GDM1 (cell line): ENCODE data around the gene POMC.
"Not testable (repeated sequence)": the region's sequence is repeated elsewhere in the genome, so short reads cannot be mapped to it uniquely, and the experiment has no call there.

ENCODE experiments used
- DNase-seq: peaks from one replicate; lab custom pipeline; 2025; lab: John Stamatoyannopoulos, UW

POMC gene

DNA sequence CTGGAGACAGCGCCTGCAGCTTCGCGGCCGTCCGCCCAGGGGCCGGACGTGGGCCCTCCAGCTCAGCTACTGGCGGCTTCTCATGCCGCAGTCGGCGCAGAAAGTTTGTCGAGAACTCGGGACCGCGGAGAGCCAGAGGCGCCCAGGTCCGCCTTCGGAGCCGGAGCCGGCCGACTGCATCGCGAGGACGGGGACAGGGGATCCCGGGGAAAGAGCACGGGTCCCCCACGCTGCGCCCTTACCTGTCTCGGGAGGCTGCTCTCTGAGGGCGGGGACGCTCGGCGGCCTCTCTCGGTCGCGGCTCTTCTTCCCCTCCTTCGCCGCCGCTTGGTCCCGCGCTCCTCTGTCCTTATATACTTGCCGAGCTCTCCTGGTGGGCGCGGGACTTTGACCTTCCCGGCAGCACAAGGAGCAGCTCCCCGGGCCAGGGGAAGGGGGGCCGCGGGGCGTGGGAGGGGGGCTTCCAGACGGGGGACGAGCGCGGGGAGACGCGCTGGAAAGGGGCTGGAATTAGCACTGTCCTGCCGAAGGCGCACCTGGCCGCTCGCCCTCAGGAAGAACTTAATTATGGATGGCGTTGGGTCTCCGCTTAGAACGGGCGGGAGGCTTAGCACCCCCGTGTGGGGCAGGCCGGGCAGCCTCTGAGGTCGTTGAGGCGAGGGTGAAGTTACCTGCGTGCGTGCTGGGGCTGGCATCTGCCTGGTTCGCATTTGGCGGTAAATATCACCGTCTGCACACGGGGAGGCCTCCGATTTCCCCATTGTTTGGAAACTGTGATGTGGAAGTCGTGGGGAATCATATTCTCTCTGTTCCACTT lies at the start of gene POMC:
Gene POMC (minus strand): TSS at position 325 of the 817 bp plus-strand sequence. CDS start 3,808 bp downstream, outside the sequence.
- DNase-seq = no peak

DNA sequence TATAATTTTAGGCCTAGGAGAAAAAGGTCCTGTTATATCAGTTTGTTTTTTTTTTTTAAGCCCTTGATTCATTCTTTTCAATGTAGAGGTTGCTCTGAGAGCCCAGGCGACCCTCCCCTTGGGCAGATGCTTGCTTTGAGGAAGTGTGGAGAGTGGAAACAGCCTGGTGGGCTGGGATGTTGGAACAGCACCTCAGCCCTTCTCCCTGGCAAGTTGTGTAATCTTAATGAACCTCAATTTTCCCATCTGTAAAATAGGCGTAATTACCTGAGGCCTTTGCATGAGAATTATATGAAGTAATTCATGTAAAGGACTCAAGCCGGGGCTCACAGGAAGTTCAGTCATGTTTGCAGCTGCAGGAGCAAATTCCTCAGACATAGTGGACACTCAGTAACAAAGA lies 49.7 kb upstream of the POMC start:
- DNase-seq = no peak

DNA sequence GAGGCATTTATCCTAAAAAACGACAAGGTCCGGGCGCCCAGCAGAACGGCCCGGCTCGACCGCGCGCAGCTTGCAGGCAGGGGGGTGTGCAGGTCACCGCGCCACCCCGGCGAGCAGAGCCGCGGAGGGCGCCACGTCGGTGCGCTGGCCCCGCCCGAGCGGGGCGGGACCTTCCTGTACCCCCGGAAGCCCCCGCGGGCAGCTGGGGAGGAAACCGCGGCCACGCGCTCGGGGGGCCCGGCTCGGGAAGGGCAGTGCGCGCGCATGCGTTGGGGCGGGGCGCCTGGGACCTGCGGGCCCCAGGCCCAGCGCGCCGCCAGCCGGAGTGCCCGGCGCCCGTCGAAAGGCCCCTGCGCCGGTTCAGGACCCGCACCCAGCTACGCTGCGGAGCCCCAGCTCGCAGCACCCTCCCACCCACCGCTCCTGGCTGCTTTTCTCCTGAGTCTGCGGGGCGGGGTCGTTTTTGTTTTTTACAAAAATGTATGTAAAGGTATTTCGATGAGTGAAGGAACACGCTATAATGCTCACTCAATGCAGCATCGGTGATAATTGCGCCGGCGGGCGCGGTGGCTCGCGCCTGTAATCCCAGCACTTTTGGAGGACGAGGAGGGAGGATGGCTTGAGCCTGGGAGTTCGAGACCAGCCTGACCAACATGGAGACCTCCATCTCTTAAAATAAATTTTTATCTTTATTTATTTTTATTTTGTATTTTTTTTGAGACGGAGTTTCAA lies 47.7 kb upstream of the POMC start:
- DNase-seq = no peak

DNA sequence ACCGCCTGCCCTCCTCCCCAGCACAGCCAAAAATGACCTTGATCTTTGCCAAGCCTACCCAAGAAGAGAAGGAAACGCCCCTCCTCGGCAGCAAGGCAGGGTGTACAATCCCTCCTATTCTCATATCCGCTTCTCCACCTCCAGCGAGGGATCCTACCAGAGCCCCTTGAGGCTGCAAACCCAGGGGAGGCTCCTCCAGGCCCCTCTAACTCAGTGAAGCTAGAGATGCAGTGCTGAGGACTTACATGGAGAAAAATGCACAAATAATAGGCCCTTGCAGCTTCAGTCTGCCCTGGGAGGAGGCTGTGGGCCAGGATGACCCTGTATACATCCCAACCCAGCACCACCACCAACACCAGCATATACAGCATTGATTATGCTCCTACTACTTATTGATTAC lies 46.9 kb upstream of the POMC start:
- no peak for DNase-seq

DNA sequence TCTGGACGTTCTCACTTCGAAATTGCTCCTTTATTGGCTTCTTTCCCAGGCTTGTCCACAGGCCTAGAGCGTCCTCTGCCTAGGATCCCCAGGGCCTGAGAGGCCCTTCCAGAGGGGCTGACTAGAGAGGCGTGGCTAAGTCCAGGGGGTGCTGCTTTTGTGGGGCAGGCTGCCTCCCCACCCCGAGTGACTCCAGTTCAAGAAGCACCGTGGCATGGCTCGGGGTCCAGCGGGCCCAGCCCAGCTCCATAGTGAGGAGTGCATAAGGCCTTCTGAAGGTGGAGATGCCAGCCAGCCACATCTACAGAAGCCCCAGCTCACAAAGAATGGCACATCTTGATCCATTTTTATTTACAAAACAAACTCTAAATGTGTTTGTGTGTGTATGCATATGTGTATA lies 44.8 kb upstream of the POMC start:
- no peak for DNase-seq

DNA sequence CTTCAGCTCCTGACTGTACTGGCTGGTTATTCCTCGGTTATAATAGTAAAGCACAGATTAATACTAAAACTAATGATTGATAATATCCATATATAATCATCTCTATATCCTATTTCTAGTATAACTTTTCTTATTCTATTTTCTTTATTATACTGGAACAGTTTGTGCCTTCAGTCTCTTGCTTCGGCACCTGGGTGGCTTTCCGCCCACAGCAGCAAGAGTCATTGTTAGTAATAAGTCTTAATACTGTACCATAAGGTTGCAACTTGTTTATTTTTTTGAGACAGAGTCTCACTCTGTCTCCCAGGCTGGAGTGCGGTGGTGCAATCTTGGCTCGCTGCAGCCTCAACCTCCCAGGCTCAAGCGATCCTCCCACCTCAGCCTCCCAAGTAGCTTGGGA lies 42.5 kb upstream of the POMC start:
- not testable (repeated sequence) for DNase-seq

DNA sequence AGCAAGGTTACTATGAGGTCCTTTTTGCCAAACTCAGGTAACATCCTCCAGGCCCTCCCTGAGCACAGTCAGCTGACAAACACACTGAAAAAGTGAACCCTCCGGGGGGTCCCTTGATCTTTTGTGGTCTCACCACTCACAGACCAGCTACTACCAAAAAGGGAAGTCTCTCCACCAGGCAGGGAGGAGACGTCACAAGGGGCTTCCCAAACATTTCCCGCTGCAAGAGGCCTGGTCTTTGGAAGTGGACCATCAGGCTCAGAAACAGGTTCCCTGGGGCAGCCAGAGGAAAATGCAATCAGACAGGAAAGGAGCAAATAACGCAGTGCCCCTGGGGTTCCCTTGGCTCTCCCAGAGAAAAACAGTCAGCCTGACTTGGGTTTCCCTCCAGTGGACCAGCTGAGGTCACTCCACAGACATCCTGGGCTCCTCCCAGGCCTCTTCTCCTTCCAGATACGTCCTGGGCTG lies 38.7 kb upstream of the POMC start:
- peak; percentile 21 for DNase-seq

DNA sequence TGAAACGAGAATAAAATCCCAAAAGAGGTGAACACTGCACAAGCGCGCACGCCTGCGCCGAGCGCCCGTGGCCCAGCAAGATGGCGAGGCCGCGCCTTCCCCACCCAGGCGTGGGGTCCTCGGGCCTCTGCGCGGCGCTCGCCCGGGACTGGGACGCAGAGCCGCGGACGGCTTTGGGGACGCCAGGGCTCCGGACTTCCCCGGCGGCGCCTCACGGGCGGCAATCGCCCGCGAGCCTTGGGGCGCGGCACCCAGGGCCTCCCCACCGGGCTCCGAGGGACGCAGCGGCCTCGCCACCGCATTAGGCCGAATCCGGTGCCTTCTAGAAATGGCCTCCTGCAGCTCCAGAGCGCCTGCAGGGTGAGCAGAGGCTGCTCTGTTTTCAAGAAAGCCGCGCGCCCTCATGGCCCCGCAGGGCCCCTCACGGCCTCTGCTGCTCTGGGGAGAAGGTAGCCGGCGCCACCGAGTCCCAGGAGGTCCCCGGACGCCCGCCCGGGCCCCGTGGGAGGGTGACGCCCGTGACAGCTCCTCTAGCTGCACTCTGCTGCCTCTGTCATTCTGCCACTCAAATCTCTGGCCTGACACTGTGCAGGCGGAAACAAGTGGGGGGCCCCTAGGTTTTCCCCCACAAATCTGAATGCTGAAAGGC lies 35.9 kb upstream of the POMC start:
- DNase-seq = no peak

DNA sequence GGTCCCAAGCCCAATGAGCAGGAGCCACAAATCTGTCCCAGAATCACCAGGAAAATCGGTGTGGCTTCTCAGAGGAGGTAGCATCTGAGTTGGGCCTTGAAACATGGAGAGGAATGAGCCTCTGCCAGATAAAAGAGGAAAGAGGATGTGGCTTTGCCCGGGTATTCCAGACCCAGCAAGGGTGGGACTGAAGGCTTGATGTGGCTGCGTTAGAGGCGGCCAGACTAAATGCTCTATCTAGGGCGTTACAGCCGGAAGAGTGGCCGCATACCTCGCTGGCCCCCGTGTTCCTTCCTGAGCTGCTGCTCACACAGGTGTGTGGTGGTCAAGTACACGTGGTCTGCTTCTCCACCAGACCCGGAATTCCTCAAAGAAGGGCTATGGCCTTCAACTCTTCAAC lies 33.9 kb upstream of the POMC start:
- DNase-seq = no peak

DNA sequence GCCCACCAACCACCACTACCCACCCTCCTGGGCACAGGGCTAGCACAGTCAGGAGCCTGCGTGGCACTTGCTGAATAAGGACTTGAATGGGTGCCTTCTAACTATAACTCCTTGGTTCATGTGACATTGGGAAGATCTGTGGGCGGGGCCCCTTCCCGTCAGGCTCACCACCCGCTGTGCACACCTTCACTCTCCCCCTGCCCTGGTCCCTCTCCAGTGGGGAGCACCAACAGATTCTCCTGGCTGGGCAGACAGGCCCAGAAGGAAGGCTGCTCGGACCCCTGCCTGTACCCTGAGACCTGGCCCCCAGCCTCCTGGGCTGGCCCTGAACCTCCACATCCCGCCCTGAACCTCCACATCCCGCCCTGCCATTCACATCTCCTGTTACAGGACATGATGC lies 33.4 kb upstream of the POMC start:
- DNase-seq = no peak

DNA sequence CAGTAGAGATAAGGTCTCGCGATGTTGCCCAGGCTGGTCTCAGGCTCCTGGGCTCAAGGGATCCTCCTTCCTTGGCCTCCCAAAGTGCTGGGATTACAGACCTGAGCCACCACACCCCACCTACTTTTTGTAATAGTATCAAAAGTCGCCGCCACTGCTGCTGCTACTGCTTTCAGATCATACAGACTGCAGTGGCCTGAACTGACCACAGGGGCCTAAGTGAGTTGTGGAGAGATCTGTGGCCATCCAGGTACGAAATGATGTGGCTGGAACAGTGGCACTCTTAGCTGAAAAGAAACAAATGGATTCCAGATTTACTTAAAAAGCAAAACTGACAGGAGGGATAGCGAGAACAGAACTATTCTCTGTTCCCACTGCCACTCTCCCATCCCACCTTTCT lies 32.9 kb upstream of the POMC start:
- no peak for DNase-seq

DNA sequence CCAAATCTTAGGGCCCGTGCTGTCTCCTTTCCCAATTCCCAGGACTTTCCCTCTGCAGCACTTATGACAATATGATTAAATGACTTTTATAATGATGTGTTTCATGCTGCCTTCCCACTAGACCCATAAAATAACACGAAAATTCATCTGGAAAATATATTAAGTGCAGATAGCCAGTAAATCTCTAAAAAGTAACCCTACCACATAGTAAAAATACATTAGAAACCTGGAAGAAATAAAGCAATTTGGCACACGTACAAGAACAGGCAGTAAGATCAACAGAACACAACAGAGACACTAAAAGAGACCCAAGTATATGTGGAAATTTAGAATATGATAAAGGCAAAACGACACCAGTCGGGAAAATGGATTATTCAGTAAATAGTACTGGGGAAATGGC lies 30.2 kb upstream of the POMC start:
- DNase-seq = no peak

DNA sequence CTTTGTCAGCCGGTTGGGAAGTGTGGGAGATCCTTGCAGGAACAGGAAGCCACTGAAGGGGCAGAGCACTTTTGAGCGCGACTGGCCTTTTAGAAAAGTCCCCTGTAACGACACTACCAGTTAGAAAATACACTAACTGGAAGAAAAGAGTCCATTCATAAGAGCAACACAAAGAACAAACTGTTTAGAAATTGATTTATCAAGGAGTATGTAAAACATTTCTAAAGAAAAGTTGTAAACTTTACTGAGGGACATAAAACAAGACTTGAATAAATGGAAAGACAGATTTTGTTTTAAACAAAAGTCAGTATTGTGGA lies 29.8 kb upstream of the POMC start:
- no peak for DNase-seq

DNA sequence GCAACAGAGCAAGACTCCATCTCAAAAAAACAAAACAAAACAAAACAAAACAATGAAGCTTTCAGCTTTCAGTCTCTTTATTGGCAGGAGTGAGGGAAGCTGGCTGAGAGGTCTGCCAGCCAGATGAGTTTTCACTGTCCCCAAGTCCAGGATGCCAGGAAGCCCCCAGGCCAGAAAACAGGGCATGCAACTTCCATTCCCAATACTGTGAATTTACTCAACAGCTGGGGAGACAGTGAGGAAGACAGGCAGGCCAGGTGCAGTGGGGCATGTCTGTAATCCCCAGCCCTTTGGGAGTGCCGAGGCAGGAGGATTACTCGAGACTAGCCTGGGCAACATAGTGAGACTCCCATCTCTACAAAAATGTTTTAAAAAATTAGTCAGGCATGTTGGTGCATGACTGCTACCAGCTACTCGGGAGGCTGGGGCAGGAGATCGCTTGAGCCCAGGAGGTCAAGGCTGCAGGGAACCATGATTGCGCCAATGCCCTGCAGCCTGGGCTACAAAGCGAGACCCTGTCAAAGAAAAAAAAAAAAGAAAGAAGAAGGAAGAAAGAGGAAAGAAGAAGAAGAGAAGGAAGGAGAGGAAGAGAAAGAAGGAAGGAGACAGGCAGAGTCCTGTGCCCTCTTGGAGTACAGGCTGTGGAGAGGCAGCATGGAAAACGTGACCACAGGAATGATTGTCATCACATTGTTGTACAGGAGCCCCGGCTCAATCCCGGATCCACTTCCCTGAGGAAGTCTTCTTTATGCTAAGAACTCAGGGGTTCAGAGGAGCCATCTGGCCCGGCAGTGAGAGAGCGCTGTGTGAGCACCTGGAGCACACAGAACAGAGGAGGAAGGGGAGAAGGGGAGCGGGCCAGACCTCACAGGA lies 29.2 kb upstream of the POMC start:
- no peak for DNase-seq

DNA sequence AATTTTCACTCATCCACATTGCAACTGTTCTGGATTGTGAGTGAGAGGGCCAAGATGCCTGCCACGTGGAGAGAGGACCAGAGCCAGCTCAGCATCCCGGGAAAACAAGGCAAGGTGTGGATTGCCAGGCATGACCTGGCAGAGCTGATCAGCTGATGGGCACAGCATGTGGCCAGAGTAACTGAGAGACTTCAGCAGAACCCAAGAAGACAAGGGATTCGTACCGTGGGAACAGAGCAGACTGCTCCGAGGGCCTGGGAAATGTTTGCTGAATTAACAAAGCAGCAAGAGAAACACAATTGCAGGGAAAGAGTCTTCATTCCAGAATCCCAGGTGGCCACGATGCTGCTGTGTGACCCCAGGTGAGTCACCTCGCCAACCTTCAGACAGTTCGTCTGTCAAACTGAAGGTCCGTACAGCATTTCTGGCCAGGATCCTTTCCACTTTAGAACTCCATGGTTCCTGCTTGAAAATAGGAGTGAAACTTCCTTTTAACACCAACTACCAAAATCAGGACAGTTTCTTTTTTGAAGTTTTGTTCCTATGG lies 26.3 kb upstream of the POMC start:
- DNase-seq = no peak

DNA sequence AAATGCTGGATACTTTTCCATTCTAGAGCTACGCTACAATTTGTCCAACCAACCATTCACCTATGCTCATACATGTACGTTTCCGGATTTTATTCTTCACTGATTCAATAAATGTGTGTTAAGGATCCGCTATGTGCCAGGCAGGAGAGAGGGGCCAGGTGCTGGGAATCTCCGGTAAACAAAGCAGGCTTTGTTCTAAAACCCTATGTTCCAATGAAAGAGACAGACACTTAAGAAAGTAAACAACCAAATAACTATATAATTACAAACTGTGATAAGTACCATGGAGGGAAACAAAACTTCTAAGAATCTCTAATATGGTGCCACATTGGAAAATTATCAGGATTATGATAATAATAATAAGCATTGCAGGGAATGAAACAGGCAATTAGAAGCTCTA lies 22.2 kb upstream of the POMC start:
- DNase-seq = no peak

DNA sequence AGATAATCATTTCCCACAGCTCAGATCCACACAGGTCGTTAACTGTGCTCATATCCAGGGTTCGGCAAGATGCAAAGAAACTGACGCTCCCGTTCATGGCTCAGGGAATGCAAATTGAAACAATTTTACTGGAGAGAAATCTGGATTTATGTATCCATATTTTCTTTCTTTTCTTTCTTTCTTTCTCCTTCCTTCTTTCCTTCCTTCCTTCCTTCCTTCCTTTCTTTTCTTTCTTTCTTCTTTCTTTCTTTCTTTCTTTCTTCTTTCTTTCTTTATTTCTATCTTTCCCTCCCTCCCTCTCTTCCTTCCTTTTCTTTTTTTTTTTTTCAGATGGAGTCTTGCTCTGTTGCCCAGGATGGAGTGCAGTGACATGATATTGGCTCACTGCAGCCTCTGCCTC lies 20.0 kb upstream of the POMC start:
- no peak for DNase-seq

DNA sequence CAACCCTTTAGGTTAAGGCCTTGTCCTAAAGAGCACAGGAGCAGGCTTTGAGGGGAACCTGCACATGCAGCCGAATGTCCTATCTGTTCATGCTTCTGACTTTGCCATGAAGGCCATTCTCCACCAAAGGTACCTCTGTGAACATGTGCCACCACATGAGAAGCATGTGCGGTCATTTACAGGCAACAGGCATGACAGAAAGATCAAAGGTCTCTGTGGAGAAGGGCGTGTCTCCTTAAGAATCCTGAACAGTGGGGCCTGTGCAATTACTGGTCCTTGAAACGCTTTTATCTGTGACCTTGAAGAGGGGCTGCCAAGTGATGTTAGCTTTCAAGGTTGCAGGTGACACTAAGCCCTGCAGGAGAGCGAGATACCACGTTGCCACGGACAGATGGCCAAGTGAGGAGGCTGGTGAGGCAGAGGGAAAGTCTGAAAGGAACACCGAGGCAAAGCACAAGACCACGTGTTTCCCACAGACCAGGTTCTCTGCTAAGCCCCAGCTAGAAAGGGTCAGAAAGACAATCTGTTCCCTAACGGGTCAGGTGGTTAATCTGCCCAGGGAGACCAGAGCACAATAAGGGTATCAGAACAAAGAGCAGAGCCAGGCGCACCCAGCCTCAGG lies 19.5 kb upstream of the POMC start:
- DNase-seq = no peak

DNA sequence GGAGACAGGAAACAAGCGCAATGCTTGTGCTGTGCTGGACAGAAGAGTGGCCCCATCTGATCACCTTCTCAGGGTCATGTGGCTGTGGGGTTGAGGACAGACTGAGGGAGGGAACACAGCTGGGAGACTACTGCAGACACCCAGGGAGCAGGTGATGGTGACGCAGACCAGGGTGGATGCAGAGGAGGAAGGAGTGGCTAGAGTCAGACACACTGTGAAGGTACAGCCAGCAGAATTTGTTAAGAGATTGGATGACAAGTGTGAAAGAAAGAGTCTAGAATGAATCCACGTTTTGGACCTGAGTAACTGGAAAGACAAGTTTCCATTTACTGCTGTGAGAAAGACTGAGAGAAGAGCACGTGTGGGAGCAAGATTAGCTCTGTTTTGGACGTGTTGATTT lies 15.9 kb upstream of the POMC start:
- no peak for DNase-seq

DNA sequence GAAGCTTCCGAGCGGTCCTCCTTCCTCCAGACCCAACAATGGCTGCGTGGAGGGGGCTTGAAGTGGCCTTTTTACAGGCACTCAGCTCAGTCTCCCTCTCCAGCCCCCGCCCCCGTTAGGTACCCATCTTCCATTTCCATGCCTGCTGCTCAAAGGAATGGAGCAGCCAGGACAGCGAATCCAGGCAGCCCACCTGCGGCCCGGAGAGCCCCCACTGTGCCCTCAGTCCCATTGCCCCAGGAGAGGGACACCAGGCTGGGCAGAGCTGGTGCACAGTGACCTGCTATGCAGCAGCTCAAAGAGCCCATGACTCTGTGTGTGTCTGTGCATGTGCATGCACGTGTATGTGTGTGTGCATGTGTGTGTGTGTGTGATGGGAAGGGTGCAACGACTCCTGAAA lies 10.6 kb upstream of the POMC start:
- DNase-seq = no peak

DNA sequence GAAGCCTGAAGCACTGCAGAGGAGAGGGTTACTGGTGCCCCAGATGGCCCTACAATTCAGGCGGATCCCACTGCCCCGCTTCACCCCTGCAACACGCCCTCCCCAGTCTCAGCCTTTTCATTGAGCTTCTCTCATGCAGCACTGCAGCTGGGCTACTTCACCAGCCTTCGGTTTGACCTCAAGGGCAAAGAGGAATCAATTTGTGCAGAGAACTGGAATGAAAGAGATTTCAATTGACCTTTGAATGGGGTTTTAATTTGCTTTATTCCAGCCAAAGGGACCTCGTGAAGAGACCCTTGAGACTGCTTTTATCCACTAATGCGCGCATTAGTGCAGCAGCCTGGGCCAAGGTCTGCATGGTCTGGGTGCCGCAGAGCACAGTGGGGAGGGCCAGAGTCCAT lies 8.8 kb upstream of the POMC start:
- no peak for DNase-seq
